ENCODE results near the gene SRP54. TPM values are rescaled to one million over a fixed set of nuclear protein-coding genes. Genes with fewer than 3 reads are reported as not detected.

The SRP54 gene
- total and polyA plus RNA-seq, 2 of the 13 experiments (the other 11 are each of a cell fraction or from before 2014, with no cell fraction given), result 42.2 to 207 TPM

DNA sequence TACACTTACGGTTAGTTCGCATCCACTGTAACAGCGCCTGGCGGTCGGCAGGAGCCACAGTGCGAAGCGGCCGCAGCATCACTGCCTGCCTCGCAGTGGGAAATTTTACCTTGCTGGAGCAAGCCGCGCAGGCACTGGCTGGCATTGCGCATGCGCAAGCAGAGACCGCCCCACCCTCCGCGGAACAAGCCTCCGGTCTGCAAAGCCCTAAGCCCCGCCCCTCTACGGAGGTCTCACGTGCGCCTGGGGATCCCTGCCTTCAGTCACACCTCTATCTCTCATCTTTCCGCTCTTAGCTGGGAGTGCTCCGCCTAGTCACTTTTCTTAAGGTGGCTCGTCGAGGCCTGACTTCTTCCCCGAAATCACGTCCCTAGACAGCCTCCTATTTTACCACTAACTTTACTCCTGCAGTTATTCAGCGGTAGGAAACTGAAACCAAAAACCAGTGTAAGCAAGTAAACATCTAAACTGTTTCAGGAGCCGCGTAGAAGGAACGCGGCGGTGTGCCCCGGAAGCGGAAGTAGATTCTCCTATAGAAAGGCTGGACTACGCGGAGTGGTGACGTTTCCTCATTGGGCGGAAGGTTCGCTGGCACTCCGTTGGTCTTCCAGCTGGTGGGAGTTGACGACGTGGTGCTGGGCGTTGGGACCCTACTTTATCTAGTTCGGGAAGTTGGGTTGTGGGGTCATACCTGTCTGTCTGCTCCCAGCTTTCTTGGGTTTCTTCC lies at the start of gene SRP54 (continued):
- peak; percentile 97 for TF ChIP-seq ZIK1 (CRISPR knock-in tag; IDR thresholded peaks at IDR 0.05; ENCODE audit: borderline replicate concordance, low read depth)
- TF ChIP-seq EEA1 (CRISPR knock-in tag; IDR thresholded peaks at IDR 0.05; ENCODE audit: borderline replicate concordance), result peak; percentile 98
- TF ChIP-seq ZKSCAN5 (CRISPR knock-in tag; IDR thresholded peaks at IDR 0.05), result peak; percentile 87
- TF ChIP-seq FOXA1 (IDR thresholded peaks at IDR 0.05), result no peak
- TF ChIP-seq FOXA1 (CRISPR knock-in tag; IDR thresholded peaks at IDR 0.05), result peak; percentile 85
- peak; percentile 74 for TF ChIP-seq MAZ (IDR thresholded peaks at IDR 0.05; ENCODE audit: borderline replicate concordance, low read depth, low read length)
- peak; percentile 93 for TF ChIP-seq MAZ (CRISPR knock-in tag; IDR thresholded peaks at IDR 0.05; ENCODE audit: low read depth)
- peak; percentile 96 for TF ChIP-seq ZBTB21 (CRISPR knock-in tag; IDR thresholded peaks at IDR 0.05)
- TF ChIP-seq, protein P1, sequence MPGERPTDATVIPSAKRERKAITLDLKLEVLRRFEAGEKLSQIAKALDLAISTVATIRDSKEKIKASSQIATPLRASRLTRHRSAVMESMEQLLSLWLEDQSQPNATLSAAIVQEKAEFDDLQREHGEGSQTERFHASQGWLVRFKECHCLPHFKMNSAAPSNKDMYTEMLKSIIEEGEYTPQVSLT (CRISPR knock-in tag; IDR thresholded peaks at IDR 0.05; ENCODE audit: borderline replicate concordance, low read depth), result peak; percentile 88; the same call in 1 of the 2 replicates
- TF ChIP-seq ASH2L (IDR thresholded peaks at IDR 0.05; ENCODE audit: insufficient read length, low read depth, low read length), result peak; percentile 100
- TF ChIP-seq ZNF569 (CRISPR knock-in tag; IDR thresholded peaks at IDR 0.05; ENCODE audit: borderline replicate concordance), result peak; percentile 99; the same call in 1 of the 2 replicates
- TF ChIP-seq ZNF547 (CRISPR knock-in tag; IDR thresholded peaks at IDR 0.05), result peak; percentile 98
- peak; percentile 87 for TF ChIP-seq MED1 (CRISPR knock-in tag; IDR thresholded peaks at IDR 0.05)
- TF ChIP-seq KDM3A (CRISPR knock-in tag; IDR thresholded peaks at IDR 0.05; ENCODE audit: low read depth), result peak; percentile 96
- TF ChIP-seq DMTF1 (CRISPR knock-in tag; IDR thresholded peaks at IDR 0.05), result no peak
- peak; percentile 87 for TF ChIP-seq SNAI1 (CRISPR knock-in tag; IDR thresholded peaks at IDR 0.05; ENCODE audit: borderline replicate concordance)
- no peak; the same call in 1 of the 2 replicates for TF ChIP-seq NR2F6 (IDR thresholded peaks at IDR 0.05)
- peak; percentile 53 for TF ChIP-seq NR2F6 (CRISPR knock-in tag; IDR thresholded peaks at IDR 0.05)
- TF ChIP-seq MLX (CRISPR knock-in tag; IDR thresholded peaks at IDR 0.05), result peak; percentile 88
- peak; percentile 99 for TF ChIP-seq IRF9 (CRISPR knock-in tag; IDR thresholded peaks at IDR 0.05; ENCODE audit: borderline replicate concordance)
- peak; percentile 95; the same call in 1 of the 2 replicates for TF ChIP-seq NR1H2 (CRISPR knock-in tag; IDR thresholded peaks at IDR 0.05; ENCODE audit: borderline replicate concordance, low read depth)
- TF ChIP-seq HOXA3 (CRISPR knock-in tag; IDR thresholded peaks at IDR 0.05), result peak; percentile 97
- TF ChIP-seq, protein P2, sequence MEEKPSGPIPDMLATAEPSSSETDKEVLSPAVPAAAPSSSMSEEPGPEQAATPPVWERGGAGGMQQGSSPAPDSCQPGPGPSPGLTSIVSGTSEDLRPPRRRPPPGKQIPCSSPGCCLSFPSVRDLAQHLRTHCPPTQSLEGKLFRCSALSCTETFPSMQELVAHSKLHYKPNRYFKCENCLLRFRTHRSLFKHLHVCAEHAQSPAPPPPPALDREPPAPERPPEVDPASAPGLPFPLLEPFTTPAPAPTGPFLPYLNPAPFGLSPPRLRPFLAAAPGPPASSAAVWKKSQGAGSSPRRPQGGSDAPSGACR (CRISPR knock-in tag; IDR thresholded peaks at IDR 0.05), result peak; percentile 100
- peak; percentile 87 for TF ChIP-seq ZNF33B (CRISPR knock-in tag; IDR thresholded peaks at IDR 0.05)
- peak; percentile 94 for TF ChIP-seq ZBTB42 (CRISPR knock-in tag; IDR thresholded peaks at IDR 0.05)
